Subcutaneous adipose tissue (tissue), 4 donors: ENCODE measurements around the gene ATP1B4. TPM values are rescaled to one million over a fixed set of nuclear protein-coding genes. Genes with fewer than 3 reads are reported as not detected.

Experiments
- total RNA-seq, 4 donors: library from RNA; depleted of rRNA; stranded (reverse); fragments of >200 nt; gene quantifications; one replicate each; pipeline ENCODE4 v1.1.0, GENCODE V29; 2016
- TF ChIP-seq, protein P1 (sequence below): fragments of 450-650 bp; IDR thresholded peaks from one replicate; pipeline ENCODE4 v1.5.1; 2016; ENCODE audit warnings: low read depth, mild to moderate bottlenecking, control low read depth, antibody characterized with exemption, moderate library complexity

Gene ATP1B4
- total RNA-seq, 4 donors from 2014 or later, result not detected

DNA sequence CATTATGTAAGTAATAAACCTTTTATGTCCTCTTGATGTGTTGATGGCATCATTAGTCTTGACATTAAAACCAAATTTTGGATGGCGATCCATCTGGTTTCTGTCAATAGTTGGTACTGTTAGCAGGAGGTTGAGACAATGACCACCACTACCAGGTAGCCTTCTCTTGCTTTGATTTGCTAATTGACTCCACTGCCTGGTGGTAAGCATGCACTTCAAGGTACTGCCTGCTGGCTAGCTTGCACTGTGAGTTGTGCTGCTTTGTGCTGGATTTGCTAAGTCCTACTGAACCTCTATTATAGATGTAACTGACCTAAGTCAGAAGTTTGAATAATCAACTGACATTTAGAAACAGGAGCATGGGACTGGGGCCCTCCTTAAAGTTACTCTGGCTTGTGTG lies 46.3 kb downstream of the ATP1B4 start:
- TF ChIP-seq, protein P1, sequence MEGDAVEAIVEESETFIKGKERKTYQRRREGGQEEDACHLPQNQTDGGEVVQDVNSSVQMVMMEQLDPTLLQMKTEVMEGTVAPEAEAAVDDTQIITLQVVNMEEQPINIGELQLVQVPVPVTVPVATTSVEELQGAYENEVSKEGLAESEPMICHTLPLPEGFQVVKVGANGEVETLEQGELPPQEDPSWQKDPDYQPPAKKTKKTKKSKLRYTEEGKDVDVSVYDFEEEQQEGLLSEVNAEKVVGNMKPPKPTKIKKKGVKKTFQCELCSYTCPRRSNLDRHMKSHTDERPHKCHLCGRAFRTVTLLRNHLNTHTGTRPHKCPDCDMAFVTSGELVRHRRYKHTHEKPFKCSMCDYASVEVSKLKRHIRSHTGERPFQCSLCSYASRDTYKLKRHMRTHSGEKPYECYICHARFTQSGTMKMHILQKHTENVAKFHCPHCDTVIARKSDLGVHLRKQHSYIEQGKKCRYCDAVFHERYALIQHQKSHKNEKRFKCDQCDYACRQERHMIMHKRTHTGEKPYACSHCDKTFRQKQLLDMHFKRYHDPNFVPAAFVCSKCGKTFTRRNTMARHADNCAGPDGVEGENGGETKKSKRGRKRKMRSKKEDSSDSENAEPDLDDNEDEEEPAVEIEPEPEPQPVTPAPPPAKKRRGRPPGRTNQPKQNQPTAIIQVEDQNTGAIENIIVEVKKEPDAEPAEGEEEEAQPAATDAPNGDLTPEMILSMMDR, result no peak

- TF ChIP-seq, protein P1, result no peak
Measured at GRCh38 chrX:120419463-120419862, 57.6 kb downstream of the ATP1B4 start.

DNA sequence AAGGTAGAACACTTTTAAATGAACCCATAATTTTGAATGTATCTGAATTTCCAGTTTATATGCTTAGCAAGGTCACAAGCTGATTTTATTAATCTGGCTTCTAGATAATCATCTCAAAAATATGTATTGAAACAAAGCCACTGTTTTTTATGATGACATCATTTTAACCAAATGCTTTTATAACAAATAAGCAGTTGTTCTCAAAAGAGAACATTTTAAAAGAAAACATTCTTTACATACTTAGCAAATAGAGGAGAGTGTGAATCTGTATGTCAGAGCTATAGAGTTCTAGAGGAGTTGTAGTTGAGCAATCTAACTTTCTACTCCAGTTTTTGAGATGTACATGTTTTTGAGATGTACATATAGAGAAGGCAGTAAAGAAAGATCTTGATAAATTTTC lies 64.7 kb downstream of the ATP1B4 start:
- TF ChIP-seq, protein P1, result no peak

GRCh38 chrX:120428309-120428708 lies 66.4 kb downstream of the ATP1B4 start:
- TF ChIP-seq, protein P1, result no peak

- TF ChIP-seq, protein P1, result no peak
Measured at GRCh38 chrX:120429776-120430540, 68.1 kb downstream of the ATP1B4 start.

Other genes starting within 250 kb of the ATP1B4 start
- gene RHOXF1, start 246.2 kb upstream of the ATP1B4 start, total RNA-seq, result 1 to 10 TPM; 1.0 to 4.7 (median 1.9) TPM
- gene RHOXF2, start 203.5 kb upstream of the ATP1B4 start, total RNA-seq, result not detected
- gene ZBTB33, start 111.3 kb upstream of the ATP1B4 start, total RNA-seq, result 10 to 100 TPM; 10.5 to 22.0 (median 15.2) TPM
- 1 to 10 TPM in 2 of 4 donors, under 1 TPM in 1, not detected in 1; 0.88 to 4.1 (median 2.9) TPM for gene TMEM255A, start 50.6 kb upstream of the ATP1B4 start, total RNA-seq
- 100 to 1,000 TPM in 3 of 4 donors, 10 to 100 TPM in 1; 67.3 to 224 (median 130) TPM for gene LAMP2, start 107.2 kb downstream of the ATP1B4 start, total RNA-seq
- gene CUL4B, start 198.9 kb downstream of the ATP1B4 start, total RNA-seq, result 10 to 100 TPM; 51.5 to 72.6 (median 53.7) TPM
- gene MCTS1, start 242.0 kb downstream of the ATP1B4 start, total RNA-seq, result 10 to 100 TPM; 14.9 to 51.5 (median 25.1) TPM